Measurements from ENCODE around the gene TDG.
A peak's percentile ranks its signal among the peaks of the same experiment; 100 is the strongest.

The TDG gene

GRCh38 chr12:103965590-103966504 lies at the start of gene TDG:
Gene TDG (plus strand): TSS chr12:103965872. CDS start chr12:103966038, 166 bp downstream.
- peak; percentile 97 to 98 for DNase-seq (ENCODE audit: low read depth in 2 of 2)

GRCh38 chr12:103917873-103918272 lies 47.8 kb upstream of the TDG start:
- no peak for DNase-seq (ENCODE audit: low read depth in 2 of 2)

GRCh38 chr12:103924761-103925641 lies 40.7 kb upstream of the TDG start:
- DNase-seq (ENCODE audit: low read depth in 2 of 2): peak; percentile 20 to 21

- peak; percentile 16 to 25 for DNase-seq (ENCODE audit: low read depth in 2 of 2)
Measured at GRCh38 chr12:103928682-103929045, 37.0 kb upstream of the TDG start.

GRCh38 chr12:103929046-103929783 lies 36.5 kb upstream of the TDG start:
- peak; percentile 75 to 83 for DNase-seq (ENCODE audit: low read depth in 2 of 2)

- DNase-seq (ENCODE audit: low read depth in 2 of 2): no peak
Measured at GRCh38 chr12:103929784-103930033, 36.0 kb upstream of the TDG start.

- DNase-seq (ENCODE audit: low read depth in 2 of 2): peak; percentile 100
Measured at GRCh38 chr12:103930034-103930786, 35.5 kb upstream of the TDG start, which contains the start of gene HSP90B1. Gene HSP90B1 (plus strand): TSS chr12:103930410. CDS start chr12:103930516, 106 bp downstream.

GRCh38 chr12:103930787-103931735 lies 34.6 kb upstream of the TDG start:
- no peak for DNase-seq (ENCODE audit: low read depth in 2 of 2)

GRCh38 chr12:103933237-103933636 lies 32.4 kb upstream of the TDG start:
- no peak for DNase-seq (ENCODE audit: low read depth in 2 of 2)

- no peak for DNase-seq (ENCODE audit: low read depth in 2 of 2)
Measured at GRCh38 chr12:103936679-103937078, 29.0 kb upstream of the TDG start.

GRCh38 chr12:103944964-103945363 lies 20.7 kb upstream of the TDG start:
- DNase-seq (ENCODE audit: low read depth in 2 of 2): no peak

- no peak for DNase-seq (ENCODE audit: low read depth in 2 of 2)
Measured at GRCh38 chr12:103947871-103948555, 17.7 kb upstream of the TDG start.

- DNase-seq (ENCODE audit: low read depth in 2 of 2): no peak
Measured at GRCh38 chr12:103948746-103949406, 16.8 kb upstream of the TDG start.

GRCh38 chr12:103952497-103952896 lies 13.2 kb upstream of the TDG start:
- DNase-seq (ENCODE audit: low read depth in 2 of 2): no peak

- DNase-seq (ENCODE audit: low read depth in 2 of 2): no peak
Measured at GRCh38 chr12:103955811-103956508, 9.7 kb upstream of the TDG start.

- DNase-seq (ENCODE audit: low read depth in 2 of 2): no peak
Measured at GRCh38 chr12:103956509-103957027, 9.1 kb upstream of the TDG start.

- no peak for DNase-seq (ENCODE audit: low read depth in 2 of 2)
Measured at GRCh38 chr12:103957865-103958388, 7.7 kb upstream of the TDG start.

GRCh38 chr12:103958621-103959020 lies 7.1 kb upstream of the TDG start:
- no peak for DNase-seq (ENCODE audit: low read depth in 2 of 2)
